ENCODE results near the gene CTTNBP2. TPM values are rescaled to one million over a fixed set of nuclear protein-coding genes. Genes with fewer than 3 reads are reported as not detected.

CTTNBP2 gene
- total RNA-seq, 4 donors from 2014 or later, result 13.8 to 19.4 (median 17.6) TPM

DNA sequence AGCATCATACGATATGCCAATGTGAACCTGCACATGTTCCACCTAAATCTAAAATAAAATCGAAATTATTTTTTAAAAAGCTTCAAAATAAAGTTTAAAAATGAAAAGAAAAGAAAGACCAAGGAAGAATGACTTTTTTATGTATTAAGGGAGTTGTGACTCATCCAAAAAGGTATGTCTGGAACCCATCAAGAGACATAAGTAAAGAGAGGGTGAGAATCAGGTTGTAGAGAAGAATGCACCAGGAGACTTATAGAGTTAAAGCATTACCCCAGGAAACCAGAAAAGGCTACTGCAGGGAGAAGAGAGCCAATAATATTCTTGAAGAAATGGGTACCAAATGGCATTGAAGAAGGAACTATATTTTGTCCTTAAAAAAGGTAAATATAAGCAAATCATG lies 69.8 kb downstream of the CTTNBP2 start:
- DNase-seq, result no peak
- Histone ChIP-seq H3K27me3 (no peaks in the 10 kb centered on the region), H3K36me3 (no peaks in the 10 kb centered on the region), H3K4me1 (peaks cover 17 to 26% of the 10 kb centered on the region in 2 donors), H3K9me3 (no peaks in the 10 kb centered on the region), H3K4me3 (replicated peaks in 1 of 3) (no peak overlapping the region), H3K27ac (no peak overlapping the region)
- 90 to 97% methylated on average over 2 of the region's 2 CpGs for WGBS, 2 donors
- TF ChIP-seq POLR2A (IDR thresholded peaks at IDR 0.05) (no peak), CTCF (IDR thresholded peaks at IDR 0.05) (no peak)
- intact Hi-C loops (cut with DNase I), result no loop called here

DNA sequence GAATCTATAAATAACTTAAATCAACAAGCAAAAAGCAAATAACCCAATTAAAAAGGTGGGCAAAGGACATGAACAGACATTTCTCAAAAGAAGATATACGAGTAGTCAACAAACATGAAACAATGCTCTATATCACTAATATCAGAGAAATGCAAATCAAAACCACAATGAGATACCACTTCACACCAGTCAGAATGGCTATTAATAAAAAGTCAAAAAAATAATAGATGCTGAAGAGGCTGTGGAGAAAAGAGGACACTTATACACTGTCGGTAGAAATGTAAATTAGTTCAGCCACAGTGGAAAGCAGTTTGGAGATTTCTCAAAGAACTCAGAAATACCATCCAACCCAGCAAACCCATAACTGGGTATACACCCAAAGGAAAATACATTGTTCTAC lies 70.6 kb downstream of the CTTNBP2 start:
- WGBS, 2 donors, result 93 to 96% methylated on average over 2 of the region's 2 CpGs

GRCh38 chr7:117800841-117801240 lies 72.4 kb downstream of the CTTNBP2 start:
- Histone ChIP-seq H3K4me3 (replicated peaks in 1 of 3) (no peak overlapping the region), H3K9me3 (no peaks in the 10 kb centered on the region), H3K4me1 (peaks cover 7 to 15% of the 10 kb centered on the region in 2 donors), H3K27me3 (no peaks in the 10 kb centered on the region), H3K27ac (peak overlapping the region in 2 of 3 donors; percentile 25 to 50), H3K36me3 (no peaks in the 10 kb centered on the region)
- 81 to 86% methylated on average over 1 of the region's 1 CpG for WGBS, 2 donors
- no peak for TF ChIP-seq CTCF (IDR thresholded peaks at IDR 0.05)
- no peak for TF ChIP-seq POLR2A (IDR thresholded peaks at IDR 0.05)
- intact Hi-C loops (cut with DNase I), result no loop called here
- no peak for DNase-seq

More for the DNA sequence above, 70.6 kb downstream of the CTTNBP2 start:
- H3K4me3 ChIP-seq (replicated peaks in 1 of 3), result no peak overlapping the region
- no peaks in the 10 kb centered on the region for H3K9me3 ChIP-seq
- H3K27ac ChIP-seq, result no peak overlapping the region
- no peaks in the 10 kb centered on the region for H3K27me3 ChIP-seq
- H3K36me3 ChIP-seq, result no peaks in the 10 kb centered on the region
- intact Hi-C loops (cut with DNase I), result no loop called here
- TF ChIP-seq CTCF (IDR thresholded peaks at IDR 0.05) (no peak), POLR2A (IDR thresholded peaks at IDR 0.05) (no peak)
- peaks cover 11 to 19% of the 10 kb centered on the region in 2 donors for H3K4me1 ChIP-seq
- no peak for DNase-seq

DNA sequence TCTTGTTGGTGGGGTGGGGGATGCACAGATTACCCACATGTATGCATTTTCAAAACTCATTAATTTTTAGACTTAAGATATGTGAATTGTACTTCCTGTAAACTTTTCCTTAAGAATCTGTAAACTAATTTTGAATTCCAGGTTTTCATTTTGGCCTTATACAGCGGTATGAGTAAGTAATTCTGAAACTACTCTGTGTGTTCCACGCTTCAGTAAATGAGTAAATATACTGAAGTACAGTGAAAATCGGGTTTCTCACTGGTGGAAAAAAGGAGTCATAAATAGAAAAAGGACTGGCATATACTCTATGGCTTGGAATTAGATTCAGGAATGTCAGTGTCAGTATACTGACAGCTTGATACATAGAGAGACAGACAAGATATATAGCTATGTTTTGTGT lies 72.8 kb downstream of the CTTNBP2 start:
- 41 to 42% methylated on average over 3 of the region's 3 CpGs for WGBS, 2 donors
- DNase-seq, result no peak
- H3K36me3 ChIP-seq, result no peaks in the 10 kb centered on the region

DNA sequence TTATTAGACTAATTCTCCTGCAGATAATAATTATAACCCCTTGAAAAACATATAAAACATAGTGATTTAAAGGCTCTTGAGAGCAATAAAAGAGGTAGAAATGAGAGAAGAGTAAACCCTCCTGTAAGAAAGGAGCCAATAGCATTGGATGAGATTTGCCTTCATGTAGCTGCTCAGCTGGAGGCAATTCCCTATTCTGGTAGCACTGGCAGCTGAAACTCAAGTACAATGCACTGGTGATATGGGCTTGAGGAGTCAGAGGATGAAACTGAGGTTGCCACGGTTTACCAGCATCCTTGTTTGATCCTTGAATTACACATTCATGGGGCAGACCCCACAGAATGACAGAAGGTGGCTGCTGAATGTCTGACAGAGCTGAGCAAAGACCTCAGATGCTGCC lies 76.4 kb downstream of the CTTNBP2 start:
- H3K27me3 ChIP-seq, result no peaks in the 10 kb centered on the region
- H3K36me3 ChIP-seq, result no peaks in the 10 kb centered on the region
- no peak for DNase-seq
- no peaks in the 10 kb centered on the region for H3K9me3 ChIP-seq
- intact Hi-C loops (cut with DNase I), result no loop called here
- peaks cover 7 to 15% of the 10 kb centered on the region in 2 donors for H3K4me1 ChIP-seq
- H3K4me3 ChIP-seq (replicated peaks in 1 of 3), result no peak overlapping the region
- TF ChIP-seq CTCF (IDR thresholded peaks at IDR 0.05) (no peak), POLR2A (IDR thresholded peaks at IDR 0.05) (no peak)
- no peak overlapping the region for H3K27ac ChIP-seq
- WGBS, 2 donors, result 36 to 59% methylated on average over 1 of the region's 1 CpG

More for the DNA sequence above, 72.8 kb downstream of the CTTNBP2 start:
- no peak for TF ChIP-seq POLR2A (IDR thresholded peaks at IDR 0.05)
- no peak for TF ChIP-seq CTCF (IDR thresholded peaks at IDR 0.05)
- intact Hi-C loops (cut with DNase I), result no loop called here
- Histone ChIP-seq H3K27ac (peak overlapping the region in 2 of 3 donors; percentile 25 to 50), H3K9me3 (no peaks in the 10 kb centered on the region), H3K27me3 (no peaks in the 10 kb centered on the region), H3K4me1 (peaks cover 7 to 15% of the 10 kb centered on the region in 2 donors), H3K4me3 (replicated peaks in 1 of 3) (no peak overlapping the region)

Data from thyroid gland (tissue), 4 donors.